Endodermal cell (in vitro differentiated cells): ENCODE measurements around the gene NPR1. TPM values are rescaled to one million over a fixed set of nuclear protein-coding genes. Genes with fewer than 3 reads are reported as not detected.
"Not testable (repeated sequence)": the region's sequence is repeated elsewhere in the genome, so short reads cannot be mapped to it uniquely, and the experiment has no call there.

Experiments used
- DNase-seq: peaks from one replicate; pipeline ENCODE4 v3.0.0-alpha.2; 2017
- H3K27ac ChIP-seq: 2 replicates; pipeline ENCODE4 v1.5.1; 2013; ENCODE audit warnings: mild to moderate bottlenecking, low read depth, low read length, moderate library complexity
- H3K27me3 ChIP-seq: 2 replicates; pipeline ENCODE4 v1.6.1; 2013; ENCODE audit warnings: mild to moderate bottlenecking, low read length, moderate library complexity; ENCODE audit not compliant: insufficient read depth, control insufficient read depth, poor library complexity, severe bottlenecking
- H3K36me3 ChIP-seq: 2 replicates; pipeline ENCODE4 v1.7.0; 2013; ENCODE audit warnings: mild to moderate bottlenecking, low read length, moderate library complexity; ENCODE audit not compliant: control insufficient read depth, insufficient read depth
- H3K4me1 ChIP-seq: one replicate; pipeline ENCODE4 v1.7.0; 2013; ENCODE audit warnings: low read length; ENCODE audit not compliant: control insufficient read depth, insufficient read depth
- H3K4me3 ChIP-seq: 2 replicates; pipeline ENCODE4 v1.5.1; 2013; ENCODE audit warnings: mild to moderate bottlenecking, low read length, moderate library complexity
- H3K9ac ChIP-seq: 2 replicates; pipeline ENCODE4 v1.6.1; 2013; ENCODE audit warnings: mild to moderate bottlenecking, low read length, moderate library complexity; ENCODE audit not compliant: poor library complexity, severe bottlenecking; ENCODE audit errors: extremely low read depth
- H3K9me3 ChIP-seq: 2 replicates; pipeline ENCODE4 v1.6.1; 2013; ENCODE audit warnings: mild to moderate bottlenecking, low read length, moderate library complexity; ENCODE audit not compliant: control insufficient read depth
- H3K27ac Mint-ChIP-seq: 2 replicates; pipeline ENCODE4 v1.8.0; 2020; ENCODE audit warnings: mixed read lengths
- H3K27me3 Mint-ChIP-seq: 2 replicates; pipeline ENCODE4 v1.8.0; 2021; ENCODE audit warnings: mild to moderate bottlenecking, mixed read lengths; ENCODE audit not compliant: insufficient read depth
- H3K36me3 Mint-ChIP-seq: 2 replicates; pipeline ENCODE4 v1.8.0; 2020; ENCODE audit warnings: low read depth, mixed read lengths
- H3K4me1 Mint-ChIP-seq: 2 replicates; pipeline ENCODE4 v1.8.0; 2020; ENCODE audit warnings: mixed read lengths
- H3K4me3 Mint-ChIP-seq: 2 replicates; pipeline ENCODE4 v1.8.0; 2020; ENCODE audit warnings: mild to moderate bottlenecking, moderate library complexity, mixed read lengths
- H3K9me3 Mint-ChIP-seq: 2 replicates; pipeline ENCODE4 v1.8.0; 2020; ENCODE audit warnings: mild to moderate bottlenecking, mixed read lengths
- CTCF ChIP-seq: fragments of 200-600 bp; sonication (generic); conservative IDR thresholded peaks from 2 replicates; pipeline ENCODE4 v1.5.0; 2021; ENCODE audit warnings: antibody characterized with exemption, mild to moderate bottlenecking
- WGBS, 2 experiments: methylation state at CpG; one replicate each; pipeline versions ENCODE4 v1.1.5 to v1.1.7; 2013; ENCODE audit warnings: missing lambda C conversion rate in 2 of 2, mixed read lengths in 1 of 2; ENCODE audit not compliant: insufficient coverage in 1 of 2, insufficient read length in 1 of 2; 5-methylcytosine and 5-hydroxymethylcytosine counted together
- total RNA-seq, 2 donors: library from RNA; stranded (reverse); fragmentation: NEBNext Ultra II Directional in 1 of 2; extraction: Animal tissue kit (Norgen Biotek cat#: 25700) in 1 of 2; gene quantifications; 2 replicates in 1 of 2; 3 replicates in 1 of 2; pipeline ENCODE4 v1.2.1, GENCODE V29; 2021

NPR1 gene
- total RNA-seq, 2 donors from 2014 or later: 2.7 to 4.5 TPM

- H3K36me3 ChIP-seq: no peaks in the 10 kb centered on the region
- WGBS, 2 experiments: 86 to 100% methylated on average over 2 to 3 of the region's 3 CpGs
- TF ChIP-seq CTCF: no peak
- Mint-ChIP-seq H3K4me1 (no peaks in the 10 kb centered on the region), H3K27ac (no peak overlapping the region), H3K27me3 (no peaks in the 10 kb centered on the region), H3K4me3 (no peak overlapping the region), H3K36me3 (no peaks in the 10 kb centered on the region), H3K9me3 (no peaks in the 10 kb centered on the region)
- DNase-seq: no peak
- no peaks in the 10 kb centered on the region for H3K4me1 ChIP-seq
- H3K27ac ChIP-seq: no peak overlapping the region
- H3K4me3 ChIP-seq: no peak overlapping the region
- H3K27me3 ChIP-seq: no peaks in the 10 kb centered on the region
- H3K9me3 ChIP-seq: no peaks in the 10 kb centered on the region
- no peak overlapping the region for H3K9ac ChIP-seq
Observed at GRCh38 chr1:153723687-153724086, 45.2 kb downstream of the NPR1 start.

GRCh38 chr1:153724634-153725033 is 46.1 kb downstream of the NPR1 start:
- H3K9me3 Mint-ChIP-seq, H3K27ac ChIP-seq, DNase-seq, H3K36me3 ChIP-seq, H3K36me3 Mint-ChIP-seq, H3K27me3 Mint-ChIP-seq, H3K27ac Mint-ChIP-seq, H3K4me3 Mint-ChIP-seq, H3K4me1 Mint-ChIP-seq, H3K9me3 ChIP-seq, H3K27me3 ChIP-seq, H3K4me1 ChIP-seq, H3K9ac ChIP-seq, H3K4me3 ChIP-seq: not testable (repeated sequence)
- WGBS, 2 experiments: 90 to 92% methylated on average over 3 to 4 of the region's 4 CpGs

- no peaks in the 10 kb centered on the region for H3K9me3 ChIP-seq
- peaks cover 22% of the 10 kb centered on the region for H3K36me3 ChIP-seq
- TF ChIP-seq CTCF: peak; percentile 46
- peak within 1 kb of the TSS; percentile 88 for H3K27ac ChIP-seq
- peak within 1 kb of the TSS; percentile 93 for H3K9ac ChIP-seq
- H3K27me3 ChIP-seq: no peaks in the 10 kb centered on the region
- H3K4me3 Mint-ChIP-seq: peak within 1 kb of the TSS; percentile 93
- H3K4me1 ChIP-seq: no peaks in the 10 kb centered on the region
- H3K9me3 Mint-ChIP-seq: no peaks in the 10 kb centered on the region
- peaks cover 25% of the 10 kb centered on the region for H3K4me1 Mint-ChIP-seq
- peak within 1 kb of the TSS; percentile 99 for H3K4me3 ChIP-seq
- H3K27ac Mint-ChIP-seq: peak within 1 kb of the TSS; percentile 96
- peaks cover 13% of the 10 kb centered on the region for H3K36me3 Mint-ChIP-seq
- H3K27me3 Mint-ChIP-seq: no peaks in the 10 kb centered on the region
- peak; percentile 100 for DNase-seq
- WGBS, 2 experiments: 3 to 8% methylated on average over 24 to 44 of the region's 49 CpGs
Observed at GRCh38 chr1:153727463-153728304, 49.2 kb downstream of the NPR1 start, which contains the start of gene INTS3. TSS of gene INTS3 (plus strand) at chr1:153728050. CDS start at chr1:153728635, 585 bp downstream.
